ENCODE measurements around the gene NHP2. TPM values are rescaled to one million over a fixed set of nuclear protein-coding genes. Genes with fewer than 3 reads are reported as not detected.
"Not testable (repeated sequence)": the region's sequence is repeated elsewhere in the genome, so short reads cannot be mapped to it uniquely, and the experiment has no call there.

NHP2 gene
- total RNA-seq, 1 donor from 2014 or later, result 149 TPM

DNA sequence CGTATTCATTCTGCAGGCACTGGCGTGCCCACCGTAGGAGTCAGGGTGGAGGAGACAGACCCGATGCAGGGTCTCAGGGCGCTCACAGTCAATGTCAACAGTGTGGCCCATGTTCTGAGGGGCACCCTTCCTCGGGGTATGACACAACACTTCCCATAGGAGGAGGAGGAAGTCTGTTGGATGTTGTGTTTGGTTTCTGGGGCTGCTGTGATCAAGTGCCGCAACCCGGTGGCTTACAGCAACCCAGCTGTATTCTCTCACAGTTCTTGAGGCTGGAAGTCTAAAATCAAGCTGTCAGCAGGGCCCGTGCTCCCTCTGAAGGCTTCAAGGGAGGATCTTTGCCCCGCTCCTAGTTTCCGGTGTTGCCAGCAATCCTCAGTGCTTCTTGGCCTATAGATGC, 45.0 kb upstream of the NHP2 start:
- H3K36me3 Mint-ChIP-seq (ENCODE audit: low read depth, unreplicated experiment), result no peaks in the 10 kb centered on the region
- TF ChIP-seq EZH2 (IDR thresholded peaks at IDR 0.05; ENCODE audit: insufficient read depth, low read length), result no peak
- no peak for TF ChIP-seq CTCF (IDR thresholded peaks at IDR 0.05; ENCODE audit: insufficient read depth, low read depth, low read length)
- no peak for DNase-seq (ENCODE audit: low read depth)
- H3K9me3 ChIP-seq (ENCODE audit: insufficient read depth, low read depth, low read length), result no peaks in the 10 kb centered on the region
- peaks cover 5% of the 10 kb centered on the region for H3K27me3 ChIP-seq (ENCODE audit: insufficient read depth, low read length)
- peaks cover 5% of the 10 kb centered on the region for H3K4me1 ChIP-seq (ENCODE audit: insufficient read depth, low read length)
- H2AFZ ChIP-seq (ENCODE audit: low read depth, low read length), result no peak overlapping the region
- no peaks in the 10 kb centered on the region for H3K9me3 Mint-ChIP-seq (ENCODE audit: unreplicated experiment)
- H3K79me2 ChIP-seq (ENCODE audit: insufficient read depth, low read length), result peaks cover under 1% of the 10 kb centered on the region
- peaks cover 9% of the 10 kb centered on the region for H3K4me1 Mint-ChIP-seq (ENCODE audit: low read depth, unreplicated experiment)
- H3K36me3 ChIP-seq (ENCODE audit: insufficient read depth, low read length), result no peaks in the 10 kb centered on the region
- H3K4me3 Mint-ChIP-seq (ENCODE audit: unreplicated experiment), result no peak overlapping the region
- H3K27ac ChIP-seq (ENCODE audit: low read depth, low read length), result no peak overlapping the region
- no peaks in the 10 kb centered on the region for H4K20me1 ChIP-seq (ENCODE audit: insufficient read depth, low read length)
- no peak overlapping the region for H3K4me2 ChIP-seq (ENCODE audit: low read length)
- H3K9ac ChIP-seq (ENCODE audit: low read length), result no peak overlapping the region
- FAIRE-seq, result no peak
- no peak overlapping the region for H3K4me3 ChIP-seq (ENCODE audit: insufficient read depth, low read depth, low read length)
- H3K27me3 Mint-ChIP-seq (ENCODE audit: low read depth, unreplicated experiment), result peaks cover 15% of the 10 kb centered on the region
- no peak overlapping the region for H3K27ac Mint-ChIP-seq (ENCODE audit: unreplicated experiment)

- not testable (repeated sequence) for H3K4me3 ChIP-seq (ENCODE audit: insufficient read depth, low read depth, low read length); H3K27ac ChIP-seq (ENCODE audit: low read depth, low read length); H3K9me3 ChIP-seq (ENCODE audit: insufficient read depth, low read depth, low read length); FAIRE-seq; H3K27ac Mint-ChIP-seq (ENCODE audit: unreplicated experiment); H4K20me1 ChIP-seq (ENCODE audit: insufficient read depth, low read length); H3K4me1 ChIP-seq (ENCODE audit: insufficient read depth, low read length); H3K4me2 ChIP-seq (ENCODE audit: low read length); H3K4me3 Mint-ChIP-seq (ENCODE audit: unreplicated experiment); H3K79me2 ChIP-seq (ENCODE audit: insufficient read depth, low read length); H3K27me3 ChIP-seq (ENCODE audit: insufficient read depth, low read length); H3K4me1 Mint-ChIP-seq (ENCODE audit: low read depth, unreplicated experiment); H2AFZ ChIP-seq (ENCODE audit: low read depth, low read length); H3K9me3 Mint-ChIP-seq (ENCODE audit: unreplicated experiment); H3K36me3 Mint-ChIP-seq (ENCODE audit: low read depth, unreplicated experiment); H3K36me3 ChIP-seq (ENCODE audit: insufficient read depth, low read length); DNase-seq (ENCODE audit: low read depth); H3K9ac ChIP-seq (ENCODE audit: low read length)
- peaks cover 19% of the 10 kb centered on the region for H3K27me3 Mint-ChIP-seq (ENCODE audit: low read depth, unreplicated experiment)
These were observed 44.5 kb upstream of the NHP2 start for GRCh38 chr5:178198151-178198550.

GRCh38 chr5:178196986-178197385, 43.3 kb upstream of the NHP2 start:
- Histone ChIP-seq H3K9me3 (ENCODE audit: insufficient read depth, low read depth, low read length) (no peaks in the 10 kb centered on the region), H3K27me3 (ENCODE audit: insufficient read depth, low read length) (peaks cover 5% of the 10 kb centered on the region), H2AFZ (ENCODE audit: low read depth, low read length) (no peak overlapping the region), H3K9ac (ENCODE audit: low read length) (no peak overlapping the region), H3K36me3 (ENCODE audit: insufficient read depth, low read length) (no peaks in the 10 kb centered on the region), H3K4me3 (ENCODE audit: insufficient read depth, low read depth, low read length) (no peak overlapping the region), H4K20me1 (ENCODE audit: insufficient read depth, low read length) (no peaks in the 10 kb centered on the region), H3K4me1 (ENCODE audit: insufficient read depth, low read length) (peaks cover 2% of the 10 kb centered on the region), H3K79me2 (ENCODE audit: insufficient read depth, low read length) (no peaks in the 10 kb centered on the region), H3K4me2 (ENCODE audit: low read length) (no peak overlapping the region), H3K27ac (ENCODE audit: low read depth, low read length) (no peak overlapping the region)
- TF ChIP-seq EZH2 (IDR thresholded peaks at IDR 0.05; ENCODE audit: insufficient read depth, low read length) (no peak), CTCF (IDR thresholded peaks at IDR 0.05; ENCODE audit: insufficient read depth, low read depth, low read length) (peak; percentile 16)
- H3K36me3 Mint-ChIP-seq (ENCODE audit: low read depth, unreplicated experiment), result no peaks in the 10 kb centered on the region
- peaks cover 11% of the 10 kb centered on the region for H3K9me3 Mint-ChIP-seq (ENCODE audit: unreplicated experiment)
- H3K27ac Mint-ChIP-seq (ENCODE audit: unreplicated experiment), result no peak overlapping the region
- peaks cover 19% of the 10 kb centered on the region for H3K27me3 Mint-ChIP-seq (ENCODE audit: low read depth, unreplicated experiment)
- no peak overlapping the region for H3K4me3 Mint-ChIP-seq (ENCODE audit: unreplicated experiment)
- FAIRE-seq, result no peak
- H3K4me1 Mint-ChIP-seq (ENCODE audit: low read depth, unreplicated experiment), result peaks cover 4% of the 10 kb centered on the region
- no peak for DNase-seq (ENCODE audit: low read depth)
